GM19455 (cell line): Measurements from ENCODE around the gene KIAA1191.
"Not testable (repeated sequence)": the region's sequence is repeated elsewhere in the genome, so short reads cannot be mapped to it uniquely, and the experiment has no call there.

Source experiments
- ATAC-seq: cut with Tn5 transposase; IDR thresholded peaks from one replicate; pipeline ENCODE4 v1.9.1; 2021; ENCODE audit not compliant: unreplicated experiment

KIAA1191 gene

DNA sequence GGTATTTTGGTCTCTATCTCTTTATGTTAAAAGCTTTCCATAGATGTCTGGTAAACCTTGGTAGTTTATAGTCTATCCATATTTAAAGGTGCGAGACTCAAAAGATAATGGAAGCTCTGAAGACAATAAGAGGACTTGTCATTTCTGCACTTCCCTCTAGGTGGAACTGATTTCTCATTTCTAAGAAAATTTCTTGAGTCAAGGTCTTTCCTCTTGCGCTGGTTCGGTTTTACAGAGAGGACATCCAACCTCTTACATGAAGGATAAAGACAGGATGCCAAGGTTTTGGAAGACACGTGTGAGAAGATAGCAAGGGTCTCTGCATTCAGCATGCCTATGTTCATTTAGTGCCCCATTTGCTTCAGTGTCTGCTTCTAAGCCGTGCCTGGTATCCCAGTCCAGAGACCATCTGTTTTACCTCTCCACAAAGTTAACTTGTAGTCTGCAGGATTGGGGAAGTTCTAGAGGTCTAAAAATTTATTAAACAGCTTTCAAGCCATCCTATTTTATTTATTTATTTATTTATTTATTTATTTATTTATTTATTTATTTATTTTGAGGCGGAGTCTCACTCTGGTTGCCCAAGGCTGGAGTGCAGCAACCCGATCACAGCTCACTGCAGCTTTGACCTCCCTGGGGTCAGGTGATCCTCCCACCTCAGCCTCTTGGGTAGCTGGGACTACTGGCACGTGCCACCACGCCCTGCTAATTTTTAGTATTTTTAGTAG lies 41.6 kb downstream of the KIAA1191 start:
- no peak for ATAC-seq

DNA sequence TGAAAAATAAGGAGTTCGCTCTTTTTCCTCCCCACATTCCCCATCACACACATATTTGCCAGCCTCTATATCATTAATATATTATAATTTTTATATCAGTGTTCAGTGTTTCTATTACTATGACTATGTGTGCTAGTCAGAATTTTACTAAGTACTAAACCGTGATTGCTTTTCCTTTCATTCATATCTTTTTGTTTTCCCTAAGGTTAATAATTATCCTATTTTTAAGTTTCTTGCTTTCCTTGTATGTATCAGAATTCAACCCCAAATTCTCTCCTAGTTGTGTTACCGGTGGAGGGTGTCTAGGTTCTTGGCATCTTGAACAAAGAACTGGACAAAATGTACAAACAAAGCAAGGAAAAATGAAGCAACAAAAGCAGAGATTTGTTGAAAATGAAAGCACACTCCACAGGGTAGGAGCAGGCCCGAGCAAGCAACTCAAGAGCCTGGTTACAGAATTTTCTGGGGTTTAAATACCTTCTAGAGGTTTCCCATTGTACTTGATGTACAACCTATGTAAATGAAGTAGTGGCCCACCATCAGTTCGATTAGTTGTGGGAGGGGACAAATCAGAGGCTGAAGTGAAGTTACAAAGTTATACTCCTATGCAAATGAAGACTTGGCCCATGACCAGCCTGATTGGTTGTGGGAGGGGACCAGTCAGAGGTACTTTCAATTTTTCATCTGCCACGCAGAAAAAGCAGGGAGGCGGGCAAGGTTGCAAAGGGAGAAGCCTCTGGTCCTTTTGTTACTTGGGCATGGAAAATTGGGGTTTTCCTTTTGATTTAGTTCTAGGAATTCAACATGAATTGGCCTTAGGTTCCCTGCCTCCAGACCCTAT lies 43.8 kb downstream of the KIAA1191 start:
- no peak for ATAC-seq

DNA sequence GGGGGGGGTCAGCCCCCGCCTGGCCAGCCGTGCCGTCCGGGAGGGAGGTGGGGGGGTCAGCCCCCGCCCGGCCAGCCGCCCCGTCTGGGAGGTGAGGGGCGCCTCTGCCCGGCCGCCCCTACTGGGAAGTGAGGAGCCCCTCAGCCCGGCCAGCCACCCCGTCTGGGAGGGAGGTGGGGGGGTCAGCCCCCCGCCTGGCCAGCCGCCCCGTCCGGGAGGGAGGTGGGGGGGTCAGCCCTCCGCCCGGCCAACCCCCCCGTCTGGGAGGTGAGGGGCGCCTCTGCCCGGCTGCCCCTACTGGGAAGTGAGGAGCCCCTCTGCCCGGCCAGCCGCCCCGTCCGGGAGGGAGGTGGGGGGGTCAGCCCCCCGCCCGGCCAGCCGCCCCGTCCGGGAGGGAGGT lies 56.2 kb downstream of the KIAA1191 start:
- not testable (repeated sequence) for ATAC-seq
